Urinary bladder (tissue), 4 donors: ENCODE measurements around the gene DOCK6. TPM values are rescaled to one million over a fixed set of nuclear protein-coding genes. Genes with fewer than 3 reads are reported as not detected.
A peak's percentile ranks its signal among the peaks of the same experiment; 100 is the strongest.
"Not testable (repeated sequence)": the region's sequence is repeated elsewhere in the genome, so short reads cannot be mapped to it uniquely, and the experiment has no call there.

Experiments
- DNase-seq: peaks from one replicate; pipeline ENCODE4 v3.0.0-alpha.2; 2015; ENCODE audit errors: extremely low spot score
- H3K27ac ChIP-seq: one replicate; pipeline ENCODE4 v1.5.1; 2013; ENCODE audit warnings: low read depth, mild to moderate bottlenecking, moderate library complexity
- H3K36me3 ChIP-seq: one replicate; pipeline ENCODE4 v1.6.1; 2013; ENCODE audit warnings: mild to moderate bottlenecking, moderate library complexity; ENCODE audit not compliant: insufficient read depth
- H3K4me1 ChIP-seq: one replicate; pipeline ENCODE4 v1.6.1; 2013; ENCODE audit warnings: mild to moderate bottlenecking, moderate library complexity; ENCODE audit not compliant: insufficient read depth
- H3K4me3 ChIP-seq: one replicate; pipeline ENCODE4 v1.5.1; 2013; ENCODE audit warnings: low read depth, low read length
- WGBS: extraction: QIAGEN DNeasy Blood & Tissue Kit; methylation state at CpG from one replicate; pipeline ENCODE4 v1.1.7; 2013; 5-methylcytosine and 5-hydroxymethylcytosine counted together
- polyA plus RNA-seq: library from polyadenylated mRNA; stranded (reverse); fragments of 200-250 nt; gene quantifications from one replicate; pipeline ENCODE4 v1.2.3, GENCODE V29; 2013
- total RNA-seq: library from RNA; depleted of rRNA; stranded (reverse); fragments of >200 nt; gene quantifications from one replicate; pipeline ENCODE4 v1.2.3, GENCODE V29; 2014
- donor health status: healthy with polysubstance abuse.
- donor health status: healthy.

The DOCK6 gene
- total and polyA plus RNA-seq, 2 donors = 20.7 to 30.6 TPM

- WGBS = 79% methylated on average over 31 of the region's 31 CpGs
- no peak for DNase-seq
- Histone ChIP-seq H3K4me1 (no peaks in the 10 kb centered on the region), H3K36me3 (no peaks in the 10 kb centered on the region), H3K4me3 (no peak overlapping the region), H3K27ac (no peak overlapping the region)
Observed at GRCh38 chr19:11169896-11170678, 92.2 kb downstream of the DOCK6 start.

- no peak for DNase-seq
- H3K27ac ChIP-seq = no peak overlapping the region
- 71% methylated on average over 7 of the region's 7 CpGs for WGBS
- H3K36me3 ChIP-seq = no peaks in the 10 kb centered on the region
- H3K4me1 ChIP-seq = no peaks in the 10 kb centered on the region
- no peak overlapping the region for H3K4me3 ChIP-seq
Observed at GRCh38 chr19:11168568-11168967, 93.8 kb downstream of the DOCK6 start.

GRCh38 chr19:11166281-11167142, 95.8 kb downstream of the DOCK6 start:
- H3K27ac ChIP-seq = peak overlapping the region; percentile 63
- DNase-seq = peak; percentile 39
- H3K4me3 ChIP-seq = no peak overlapping the region
- H3K36me3 ChIP-seq = no peaks in the 10 kb centered on the region
- 38% methylated on average over 26 of the region's 26 CpGs for WGBS
- no peaks in the 10 kb centered on the region for H3K4me1 ChIP-seq

GRCh38 chr19:11165486-11166030, 96.8 kb downstream of the DOCK6 start:
- H3K36me3 ChIP-seq = no peaks in the 10 kb centered on the region
- H3K4me3 ChIP-seq = no peak overlapping the region
- 53% methylated on average over 13 of the region's 13 CpGs for WGBS
- H3K4me1 ChIP-seq = no peaks in the 10 kb centered on the region
- DNase-seq = no peak
- peak overlapping the region; percentile 59 for H3K27ac ChIP-seq

GRCh38 chr19:11164879-11165406, 97.4 kb downstream of the DOCK6 start:
- no peaks in the 10 kb centered on the region for H3K4me1 ChIP-seq
- peak overlapping the region; percentile 75 for H3K27ac ChIP-seq
- peak; percentile 89 for DNase-seq
- no peak overlapping the region for H3K4me3 ChIP-seq
- no peaks in the 10 kb centered on the region for H3K36me3 ChIP-seq
- 21% methylated on average over 17 of the region's 17 CpGs for WGBS

- H3K36me3 ChIP-seq = no peaks in the 10 kb centered on the region
- no peak for DNase-seq
- peak overlapping the region; percentile 75 for H3K27ac ChIP-seq
- 50% methylated on average over 11 of the region's 11 CpGs for WGBS
- no peak overlapping the region for H3K4me3 ChIP-seq
- H3K4me1 ChIP-seq = no peaks in the 10 kb centered on the region
Observed at GRCh38 chr19:11164296-11164695, 98.0 kb downstream of the DOCK6 start.

- not testable (repeated sequence) for H3K4me1 ChIP-seq, H3K27ac ChIP-seq, H3K36me3 ChIP-seq, DNase-seq, H3K4me3 ChIP-seq
- WGBS = 92% methylated on average over 2 of the region's 2 CpGs
Observed at GRCh38 chr19:11160440-11160768, 101.9 kb downstream of the DOCK6 start.

GRCh38 chr19:11159598-11160439, 102.5 kb downstream of the DOCK6 start:
- Histone ChIP-seq H3K4me1 (no peaks in the 10 kb centered on the region), H3K36me3 (no peaks in the 10 kb centered on the region), H3K27ac (peak overlapping the region; percentile 74), H3K4me3 (no peak overlapping the region)
- DNase-seq = no peak
- WGBS = 24% methylated on average over 16 of the region's 16 CpGs

- no peaks in the 10 kb centered on the region for H3K36me3 ChIP-seq
- no peak within 1 kb of the TSS for H3K27ac ChIP-seq
- under 1% methylated on average over 50 of the region's 50 CpGs for WGBS
- peak; percentile 97 for DNase-seq
- H3K4me1 ChIP-seq = no peaks in the 10 kb centered on the region
- H3K4me3 ChIP-seq = peak within 1 kb of the TSS; percentile 41
Observed at GRCh38 chr19:11155373-11156120, 106.8 kb downstream of the DOCK6 start, which contains the start of gene SPC24. Gene SPC24 (minus strand): TSS chr19:11155782. CDS start chr19:11155776, 6 bp downstream.

GRCh38 chr19:11154683-11155047, 107.7 kb downstream of the DOCK6 start:
- Histone ChIP-seq H3K36me3 (no peaks in the 10 kb centered on the region), H3K27ac (no peak overlapping the region), H3K4me1 (no peaks in the 10 kb centered on the region), H3K4me3 (no peak overlapping the region)
- 41% methylated on average over 6 of the region's 6 CpGs for WGBS
- DNase-seq = no peak

- Histone ChIP-seq H3K4me1 (no peaks in the 10 kb centered on the region), H3K4me3 (no peak overlapping the region), H3K36me3 (no peaks in the 10 kb centered on the region), H3K27ac (no peak overlapping the region)
- DNase-seq = no peak
- 47% methylated on average over 11 of the region's 11 CpGs for WGBS
Observed at GRCh38 chr19:11152318-11153062, 109.8 kb downstream of the DOCK6 start.

GRCh38 chr19:11151181-11151580, 111.1 kb downstream of the DOCK6 start:
- H3K36me3 ChIP-seq = no peaks in the 10 kb centered on the region
- no peak overlapping the region for H3K4me3 ChIP-seq
- no peaks in the 10 kb centered on the region for H3K4me1 ChIP-seq
- 41% methylated on average over 7 of the region's 7 CpGs for WGBS
- H3K27ac ChIP-seq = no peak overlapping the region
- no peak for DNase-seq
